ENCODE data around the gene P3H3. TPM values are rescaled to one million over a fixed set of nuclear protein-coding genes. Genes with fewer than 3 reads are reported as not detected.

P3H3 gene
- total and polyA plus RNA-seq, 3 donors from 2014 or later: 13.1 to 19.2 (median 18.8) TPM

- Histone ChIP-seq H3K4me1 (no peaks in the 10 kb centered on the region), H3K36me3 (ENCODE audit: low read depth, missing control alignments) (no peaks in the 10 kb centered on the region), H3K27me3 (no peaks in the 10 kb centered on the region), H3K9me3 (no peaks in the 10 kb centered on the region), H3K4me3 (no peak overlapping the region), H3K27ac (no peak overlapping the region)
- no peak for TF ChIP-seq POLR2A (IDR thresholded peaks at IDR 0.05)
- no peak for TF ChIP-seq CTCF (IDR thresholded peaks at IDR 0.05)
- intact Hi-C loops (cut with DNase I; ENCODE audit: low total_unique reads): no loop called here
- no peak for DNase-seq
- WGBS, 2 donors: 52 to 56% methylated on average over 1 of the region's 1 CpG
Measured at GRCh38 chr12:6807170-6807569, 21.0 kb upstream of the P3H3 start.

GRCh38 chr12:6809056-6809455 lies 19.2 kb upstream of the P3H3 start:
- no peaks in the 10 kb centered on the region for H3K4me1 ChIP-seq
- no peak overlapping the region for H3K27ac ChIP-seq
- H3K36me3 ChIP-seq (ENCODE audit: low read depth, missing control alignments): no peaks in the 10 kb centered on the region
- TF ChIP-seq CTCF (IDR thresholded peaks at IDR 0.05) (no peak), POLR2A (IDR thresholded peaks at IDR 0.05) (no peak)
- H3K27me3 ChIP-seq: no peaks in the 10 kb centered on the region
- no peak for DNase-seq
- intact Hi-C loops (cut with DNase I; ENCODE audit: low total_unique reads): no loop called here
- H3K9me3 ChIP-seq: no peaks in the 10 kb centered on the region
- WGBS, 2 donors: 86 to 89% methylated on average over 10 of the region's 10 CpGs
- H3K4me3 ChIP-seq: no peak overlapping the region

- Histone ChIP-seq H3K27me3 (no peaks in the 10 kb centered on the region), H3K9me3 (no peaks in the 10 kb centered on the region), H3K27ac (no peak overlapping the region), H3K4me1 (no peaks in the 10 kb centered on the region), H3K36me3 (ENCODE audit: low read depth, missing control alignments) (no peaks in the 10 kb centered on the region), H3K4me3 (no peak overlapping the region)
- WGBS, 2 donors: 78 to 88% methylated on average over 1 of the region's 1 CpG
- DNase-seq: no peak
- TF ChIP-seq CTCF (IDR thresholded peaks at IDR 0.05) (no peak), POLR2A (IDR thresholded peaks at IDR 0.05) (no peak)
- intact Hi-C loops (cut with DNase I; ENCODE audit: low total_unique reads): no loop called here
Measured at GRCh38 chr12:6810758-6811157, 17.4 kb upstream of the P3H3 start.

- no peaks in the 10 kb centered on the region for H3K4me1 ChIP-seq
- no peak overlapping the region for H3K27ac ChIP-seq
- WGBS, 2 donors: 79 to 84% methylated on average over 4 of the region's 4 CpGs
- H3K4me3 ChIP-seq: no peak overlapping the region
- no peaks in the 10 kb centered on the region for H3K9me3 ChIP-seq
- TF ChIP-seq POLR2A (IDR thresholded peaks at IDR 0.05): no peak
- no peak for TF ChIP-seq CTCF (IDR thresholded peaks at IDR 0.05)
- H3K27me3 ChIP-seq: no peaks in the 10 kb centered on the region
- H3K36me3 ChIP-seq (ENCODE audit: low read depth, missing control alignments): no peaks in the 10 kb centered on the region
- DNase-seq: no peak
- intact Hi-C loops (cut with DNase I; ENCODE audit: low total_unique reads): no loop called here
Measured at GRCh38 chr12:6813363-6813762, 14.8 kb upstream of the P3H3 start.

- H3K36me3 ChIP-seq (ENCODE audit: low read depth, missing control alignments): no peaks in the 10 kb centered on the region
- H3K4me3 ChIP-seq: no peak overlapping the region
- intact Hi-C loops (cut with DNase I; ENCODE audit: low total_unique reads): no loop called here
- 64 to 73% methylated on average over 3 of the region's 3 CpGs for WGBS, 2 donors
- H3K27ac ChIP-seq: no peak overlapping the region
- no peak for TF ChIP-seq CTCF (IDR thresholded peaks at IDR 0.05)
- TF ChIP-seq POLR2A (IDR thresholded peaks at IDR 0.05): no peak
- DNase-seq: no peak
- H3K4me1 ChIP-seq: no peaks in the 10 kb centered on the region
- H3K9me3 ChIP-seq: no peaks in the 10 kb centered on the region
- H3K27me3 ChIP-seq: no peaks in the 10 kb centered on the region
Measured at GRCh38 chr12:6816598-6816997, 11.6 kb upstream of the P3H3 start.

Measured in testis (tissue), 3 donors.